Fibroblast of the conjunctiva (primary cell): ENCODE measurements around the gene CCRL2.
"Not testable (repeated sequence)": the region's sequence is repeated elsewhere in the genome, so short reads cannot be mapped to it uniquely, and the experiment has no call there.

ENCODE experiments used
- DNase-seq: peaks from one replicate; pipeline ENCODE4 v3.0.0-alpha.2; 2010; ENCODE audit warnings: low read depth

CCRL2 gene

DNA sequence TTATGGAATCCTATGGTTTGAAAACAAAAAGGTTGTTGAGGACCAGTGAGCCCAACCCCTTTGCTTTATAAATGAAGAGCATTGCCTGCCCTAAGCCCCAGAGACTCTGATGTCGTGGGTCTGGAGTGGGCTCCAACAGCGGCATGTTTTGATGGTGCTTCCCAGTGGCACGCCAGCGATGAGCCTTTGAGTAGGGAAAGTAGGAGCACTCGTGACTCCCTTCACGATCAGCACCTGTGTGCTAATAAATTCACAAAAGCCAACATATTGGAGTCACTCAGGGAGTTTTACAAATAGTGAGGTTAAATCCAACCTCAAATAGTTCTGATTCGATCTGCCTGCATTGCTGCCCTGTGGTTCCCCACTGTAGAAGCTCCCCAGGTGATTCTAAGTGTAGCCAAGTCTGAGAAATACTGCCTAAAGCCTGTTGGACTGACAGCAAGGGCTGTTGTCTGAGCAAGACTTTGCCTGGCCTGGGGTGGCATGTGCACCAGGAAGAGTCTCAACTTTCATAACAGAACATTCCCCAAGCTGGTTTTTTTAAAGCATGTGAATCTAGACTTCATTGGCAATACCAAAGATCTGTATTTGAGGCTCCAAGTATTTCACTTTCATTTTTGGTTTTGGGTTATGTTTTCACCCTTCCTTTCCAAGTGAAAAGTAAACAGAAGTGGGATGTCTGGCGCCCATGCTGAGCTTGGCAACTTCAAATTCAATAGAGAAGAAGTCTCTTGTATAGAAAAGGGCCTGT, 26.4 kb upstream of the CCRL2 start:
- no peak for DNase-seq

DNA sequence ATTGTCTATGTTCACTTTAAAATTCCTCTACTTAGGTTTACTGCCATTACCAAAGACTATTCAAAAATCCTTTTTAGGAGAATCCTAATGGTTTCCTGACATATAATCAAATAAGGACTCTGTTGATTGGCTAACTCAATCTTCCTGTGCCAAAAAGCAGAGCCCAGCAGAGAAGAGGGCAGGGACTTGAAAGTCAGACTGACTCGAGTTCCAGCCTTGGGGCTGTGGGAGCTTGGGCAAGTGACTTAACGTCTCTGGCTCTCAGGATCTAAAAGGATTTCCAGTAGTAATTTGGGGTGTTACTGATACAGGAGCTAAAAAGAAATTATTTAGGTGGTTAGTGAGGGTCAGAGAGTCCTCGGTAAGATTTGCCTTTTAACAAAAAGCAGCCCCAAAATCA, 25.4 kb upstream of the CCRL2 start:
- DNase-seq: no peak

DNA sequence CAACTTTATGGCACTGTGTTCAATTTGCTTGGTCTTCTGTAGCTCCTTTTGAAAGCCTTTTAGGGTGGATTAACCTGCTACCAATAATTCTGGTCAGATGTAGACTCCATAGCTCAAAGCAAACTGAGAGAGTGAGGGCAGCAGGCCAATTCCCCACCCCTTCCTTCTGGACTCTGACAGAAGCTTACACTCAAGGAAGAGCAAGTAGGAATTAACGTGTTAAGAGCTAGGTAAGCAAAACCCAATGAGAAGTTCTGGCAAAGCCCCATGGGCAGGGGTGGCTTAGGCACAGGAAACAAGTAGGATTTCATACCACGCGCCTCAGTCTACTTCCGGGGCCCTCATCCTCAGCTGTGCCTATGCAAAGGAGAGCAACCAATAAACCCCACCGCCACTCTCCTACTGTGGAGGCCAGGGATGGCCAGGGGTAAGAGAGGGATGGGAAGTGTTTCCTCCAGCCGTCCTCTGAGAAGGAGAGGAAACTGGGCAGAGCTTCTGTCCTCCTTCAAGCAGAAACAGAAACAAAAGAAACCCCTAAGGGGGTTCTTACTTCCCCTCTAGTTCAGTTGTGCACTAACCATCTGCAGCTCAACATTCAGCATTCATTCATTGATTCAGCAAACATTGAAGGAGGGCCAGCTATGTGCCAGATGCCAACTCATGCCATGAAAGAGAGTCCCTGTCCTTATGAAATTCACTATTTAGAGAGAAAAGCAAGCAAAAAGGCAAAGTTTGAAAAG, 23.7 kb upstream of the CCRL2 start:
- DNase-seq: no peak

DNA sequence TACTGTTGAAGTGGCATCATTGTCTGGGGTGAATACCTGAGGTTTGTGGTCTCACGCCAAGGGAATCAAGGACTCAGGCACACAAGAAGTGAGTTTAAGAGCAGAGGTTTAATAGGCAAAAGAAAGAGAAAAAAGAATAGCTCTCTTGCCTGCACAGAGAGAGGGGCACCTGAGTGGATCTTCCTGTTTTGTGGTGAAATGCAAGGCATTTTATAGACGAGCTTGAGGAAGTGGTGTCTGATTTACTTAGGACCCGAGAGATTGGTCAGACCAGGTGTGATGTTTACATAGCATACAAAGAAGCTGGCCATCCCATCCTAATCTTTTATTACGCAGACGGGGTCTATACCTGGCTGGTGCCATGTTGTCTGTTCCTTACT, 23.1 kb upstream of the CCRL2 start:
- DNase-seq: no peak

DNA sequence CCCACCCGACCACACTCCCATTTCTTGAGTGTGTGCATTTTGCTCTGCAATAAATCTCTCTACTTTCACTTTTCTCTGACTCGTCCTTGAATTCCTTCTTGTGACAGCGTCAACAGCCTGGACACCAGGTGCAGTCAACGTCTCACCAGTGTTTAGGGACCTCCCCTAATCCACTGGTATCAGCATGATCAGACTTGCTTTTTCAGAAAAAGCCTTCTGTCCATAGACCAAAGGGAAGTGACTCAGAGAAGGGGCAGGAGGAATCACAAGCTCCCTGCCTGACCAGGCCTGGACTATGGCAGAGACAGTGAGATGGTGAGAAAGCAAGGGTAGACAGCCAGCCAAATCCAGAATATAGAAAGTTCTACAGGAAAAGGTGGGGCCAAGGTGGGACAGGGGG, 20.9 kb upstream of the CCRL2 start:
- DNase-seq: no peak

DNA sequence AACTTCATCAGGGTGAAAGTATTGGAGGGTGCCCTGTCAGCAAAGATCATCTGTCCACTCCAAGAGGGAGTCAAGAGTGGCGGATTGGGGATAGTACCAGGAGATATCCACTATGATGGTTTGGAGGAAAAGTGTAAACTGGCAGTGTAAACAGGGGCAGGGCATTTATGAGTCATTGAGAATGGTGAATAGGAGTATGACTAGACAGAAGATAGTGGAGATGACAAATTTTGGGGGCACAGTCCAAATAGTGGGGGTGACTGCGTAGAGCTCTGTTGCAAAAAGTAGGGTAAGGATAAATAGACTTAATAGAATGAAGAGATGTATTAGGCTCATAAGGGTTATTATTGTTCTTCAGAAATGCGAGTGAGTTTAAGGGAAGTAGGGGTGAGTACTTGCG, 18.2 kb upstream of the CCRL2 start:
- DNase-seq: not testable (repeated sequence)

DNA sequence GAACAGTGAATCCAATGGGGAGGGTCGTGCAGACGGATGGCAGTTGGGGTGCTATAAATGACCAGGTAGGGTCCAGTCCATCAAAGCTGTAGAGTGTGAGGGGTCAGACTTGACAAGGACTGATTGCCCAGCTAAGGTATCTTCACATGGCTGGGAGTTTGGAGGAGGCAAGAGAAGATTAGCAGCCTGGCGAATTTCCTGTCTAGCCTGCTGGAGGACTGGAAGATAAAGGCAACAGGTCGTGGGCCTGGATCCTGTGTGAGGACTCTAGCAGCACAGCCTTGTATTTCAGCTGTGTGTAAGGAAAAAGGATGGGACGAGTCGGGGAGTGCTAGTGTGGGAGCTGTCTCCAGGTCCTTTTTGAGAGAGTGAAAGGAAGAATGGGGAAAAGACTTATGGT, 17.8 kb upstream of the CCRL2 start:
- no peak for DNase-seq

DNA sequence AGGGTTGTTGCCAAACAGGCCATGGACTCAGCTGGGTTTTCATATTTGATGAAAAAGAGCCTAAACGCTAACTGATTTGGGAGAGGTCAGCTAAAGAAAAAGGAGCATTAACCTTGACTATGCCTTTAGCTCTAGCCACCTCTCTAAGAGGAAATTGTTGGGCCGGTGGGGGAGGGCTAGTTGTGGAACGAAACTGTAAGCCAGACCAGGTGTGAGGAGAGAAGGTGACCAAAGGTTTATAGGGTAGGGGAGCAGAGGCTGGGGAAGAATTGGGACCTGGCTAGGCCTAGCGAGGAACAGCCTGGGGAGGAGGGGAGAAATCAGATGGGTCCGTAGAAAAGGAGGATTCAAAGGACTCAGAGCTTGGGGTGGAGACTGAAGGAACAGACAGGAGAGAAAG, 15.5 kb upstream of the CCRL2 start:
- DNase-seq: not testable (repeated sequence)

DNA sequence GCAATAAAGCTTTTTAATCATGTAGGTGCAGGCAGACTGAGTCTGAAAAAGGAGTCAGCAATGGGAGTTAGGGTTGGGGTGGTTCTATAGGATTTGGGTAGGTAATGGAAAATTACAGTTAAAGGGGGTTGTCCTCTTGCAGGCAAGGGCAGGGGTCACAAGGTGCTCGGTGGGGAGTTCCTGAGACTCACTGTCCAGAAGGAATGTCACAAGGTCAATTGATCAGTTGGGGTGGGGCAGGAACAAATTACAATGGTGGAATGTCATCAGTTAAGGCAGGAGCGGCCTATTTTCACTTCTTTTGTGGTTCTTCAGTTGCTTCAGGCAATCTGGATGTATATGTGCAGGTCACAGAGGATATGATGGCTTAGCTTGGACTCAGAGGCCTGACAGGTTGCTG, 14.0 kb upstream of the CCRL2 start:
- no peak for DNase-seq

DNA sequence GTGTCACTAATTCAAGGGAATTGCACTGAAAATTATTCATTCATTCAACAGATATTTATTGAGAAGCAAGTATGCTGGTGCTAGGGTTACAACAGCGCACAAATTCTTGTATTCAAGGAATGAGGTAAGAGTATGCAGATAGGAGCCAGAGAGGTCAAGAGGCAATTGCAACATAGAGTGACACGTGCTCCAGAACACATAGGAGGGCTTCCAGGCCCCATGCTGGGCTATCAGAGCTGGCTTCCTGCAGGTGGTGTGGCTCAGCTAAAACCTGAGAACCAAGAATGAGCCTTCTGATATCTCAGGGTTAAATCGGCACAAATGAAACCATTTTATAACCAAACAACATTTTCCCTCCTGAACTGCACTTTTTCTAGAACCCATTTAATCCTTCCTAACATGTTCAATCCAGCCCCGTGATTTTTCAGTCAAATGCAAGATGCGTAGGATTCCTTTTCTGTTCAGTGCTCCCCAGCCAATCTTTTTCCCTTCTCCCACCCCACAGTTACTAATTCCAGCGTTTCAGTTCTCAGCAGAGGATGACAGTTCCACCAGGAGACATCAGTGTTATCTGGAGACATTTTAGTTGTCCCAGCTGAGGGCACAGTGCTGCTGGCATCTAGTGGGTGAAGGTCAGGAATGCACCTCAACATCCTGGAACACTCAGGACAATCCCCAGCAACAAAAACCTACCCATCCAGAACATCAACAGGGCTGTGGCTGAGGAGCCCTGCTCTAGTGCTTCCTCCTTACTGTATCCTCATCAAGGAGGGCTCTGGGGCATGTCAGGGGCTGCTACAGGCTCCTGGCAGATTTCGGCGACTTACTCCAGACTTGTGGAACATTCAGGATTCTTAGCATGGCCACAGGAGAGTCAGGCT, 13.3 kb upstream of the CCRL2 start:
- no peak for DNase-seq

DNA sequence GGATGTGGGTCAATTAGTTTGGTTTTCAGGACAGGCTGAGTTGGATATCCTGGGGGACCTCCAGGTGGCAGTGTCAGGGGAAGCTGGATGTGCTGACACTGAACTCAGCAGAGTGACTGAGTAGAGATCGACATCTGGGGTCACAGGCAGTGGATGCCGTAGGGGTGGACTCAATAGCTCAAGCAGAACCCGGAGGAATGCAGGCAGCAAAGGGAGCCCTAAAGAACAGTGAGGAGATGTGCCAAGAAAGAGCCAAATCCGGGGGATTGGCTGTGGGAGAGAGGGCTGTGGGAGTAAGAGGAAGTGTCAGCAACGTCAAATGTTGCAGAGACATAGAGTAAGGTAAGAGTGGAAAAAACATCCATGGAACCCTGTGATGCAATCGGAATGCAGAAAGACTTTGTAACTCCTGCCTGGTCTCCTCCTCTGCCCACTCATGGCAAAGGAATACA, 11.8 kb upstream of the CCRL2 start:
- no peak for DNase-seq

DNA sequence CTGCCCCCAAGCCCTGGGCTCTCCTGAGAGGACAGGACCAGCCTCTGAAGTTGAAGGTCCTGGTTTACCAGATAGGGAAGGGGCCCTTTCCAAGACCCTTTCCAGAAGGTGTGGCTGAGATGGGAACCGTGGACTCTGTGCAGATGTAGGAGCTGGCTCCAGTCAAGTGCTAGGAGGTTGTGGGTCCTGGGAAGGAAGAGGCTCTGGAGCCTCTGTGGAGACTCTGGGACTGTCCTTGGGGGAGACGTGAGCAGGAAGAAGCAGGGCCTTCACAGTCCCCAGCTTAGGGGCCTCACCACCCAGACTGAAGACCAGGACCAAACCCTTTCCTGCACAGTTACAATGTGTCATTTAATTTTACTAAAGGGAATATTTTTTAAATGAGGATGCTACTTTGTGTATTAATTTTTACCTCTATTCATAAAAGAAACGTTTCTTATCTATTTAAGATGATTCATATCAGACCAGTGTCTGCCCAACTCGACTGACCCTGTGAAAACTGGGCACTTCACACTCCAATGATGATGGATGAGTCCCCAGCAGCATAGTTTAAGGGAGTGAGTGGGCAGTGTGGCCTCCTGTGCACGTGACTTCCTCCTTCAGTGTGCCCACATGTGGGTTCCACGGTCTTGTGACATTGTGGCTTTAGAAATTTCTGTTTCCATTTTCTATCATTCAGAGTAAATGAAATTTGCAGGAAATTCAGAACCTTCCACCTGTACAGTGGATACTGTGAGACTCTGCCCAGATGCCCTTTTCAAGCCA, 11.1 kb upstream of the CCRL2 start:
- DNase-seq: no peak

DNA sequence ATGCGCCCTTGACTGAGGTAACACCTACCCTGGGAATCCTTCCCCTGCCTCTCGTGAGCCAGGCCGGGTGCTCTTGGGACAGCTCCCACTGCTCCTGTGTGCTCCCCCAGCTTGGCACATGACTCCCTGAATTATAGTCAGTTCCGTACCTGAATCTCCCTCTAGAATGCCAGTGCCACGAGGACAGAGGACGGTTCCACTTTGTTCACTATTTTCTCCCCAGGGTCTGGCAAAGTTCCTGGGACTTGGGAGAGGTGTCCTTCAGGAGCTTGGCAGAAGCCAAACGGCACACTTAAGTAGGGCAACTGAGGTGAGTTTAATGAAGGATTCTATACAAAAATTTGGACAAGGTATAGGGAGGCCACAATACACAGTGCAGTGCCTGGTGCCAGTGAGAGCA, 9.9 kb upstream of the CCRL2 start:
- DNase-seq: no peak

DNA sequence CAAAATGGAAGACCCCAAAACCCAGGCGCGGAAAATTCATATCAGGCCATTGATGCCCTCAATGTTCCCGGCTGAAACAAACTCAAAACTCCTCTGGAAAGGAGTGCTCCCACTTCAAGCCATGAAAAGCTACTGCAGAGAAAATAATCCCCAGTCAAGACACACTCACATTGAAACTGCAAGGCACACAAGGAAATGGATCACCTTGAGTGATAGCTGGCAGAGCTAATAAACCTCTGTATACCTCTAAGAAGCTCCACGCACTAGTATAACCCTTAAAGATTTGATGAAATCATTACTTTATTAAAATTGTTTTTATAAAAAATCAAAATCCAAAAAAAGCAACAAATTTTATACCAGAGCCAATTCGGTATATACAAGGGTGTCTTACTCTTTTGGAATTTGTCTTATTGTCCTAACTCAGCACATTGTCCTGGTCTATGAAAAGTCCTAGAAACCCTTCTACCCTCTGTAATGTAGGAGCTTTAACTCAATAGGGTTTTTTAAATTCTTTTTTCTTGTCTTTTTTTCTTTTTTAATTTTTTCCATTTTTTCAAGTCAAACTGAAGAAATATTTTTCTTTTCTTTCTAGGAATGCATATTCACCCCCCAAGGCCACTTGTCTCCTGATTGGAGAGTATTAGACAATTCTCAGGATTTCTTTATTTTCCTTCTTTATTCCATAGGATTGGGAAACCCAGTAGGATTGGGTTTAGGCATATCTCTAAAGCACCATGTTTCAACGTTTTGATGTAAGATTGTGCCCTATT, 8.7 kb upstream of the CCRL2 start:
- no peak for DNase-seq

DNA sequence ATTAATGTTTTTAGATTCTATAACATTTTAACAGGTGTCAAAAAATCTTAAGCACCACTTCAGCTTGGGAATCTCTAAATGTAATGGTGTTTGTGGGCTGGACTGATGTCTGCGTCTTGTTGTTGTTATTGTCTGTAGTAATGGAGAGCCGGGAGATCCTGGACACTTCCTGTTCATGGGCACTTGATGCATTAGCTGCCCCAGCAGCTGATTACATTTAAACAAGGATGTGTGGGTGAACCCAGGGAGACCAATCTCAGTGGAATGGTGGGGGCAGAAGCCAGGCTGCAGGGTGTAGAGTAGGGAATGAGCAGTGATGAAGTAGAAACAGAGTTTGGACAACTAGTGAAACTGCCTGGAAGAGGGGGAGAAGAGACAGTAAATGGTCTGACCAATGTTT, 8.0 kb upstream of the CCRL2 start:
- no peak for DNase-seq

DNA sequence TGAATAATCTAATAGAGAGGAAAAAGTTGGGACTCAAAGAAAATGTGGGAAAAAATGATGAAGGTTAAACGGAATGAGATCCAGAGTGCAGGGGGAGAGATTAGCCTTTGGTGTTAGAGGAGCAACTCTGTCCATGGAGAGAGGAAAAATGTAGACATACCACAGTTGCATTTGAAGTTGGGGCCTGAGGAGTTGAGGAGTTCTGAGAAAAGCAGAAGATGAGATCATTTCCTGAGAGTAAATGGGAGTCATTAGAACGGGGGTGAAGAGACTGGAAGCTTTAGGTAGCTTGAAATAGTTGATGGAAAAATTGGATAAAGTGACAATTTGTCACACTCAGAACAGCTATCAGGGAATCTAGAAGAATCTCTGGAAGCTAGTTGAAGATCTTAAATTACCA, 7.5 kb upstream of the CCRL2 start:
- no peak for DNase-seq

DNA sequence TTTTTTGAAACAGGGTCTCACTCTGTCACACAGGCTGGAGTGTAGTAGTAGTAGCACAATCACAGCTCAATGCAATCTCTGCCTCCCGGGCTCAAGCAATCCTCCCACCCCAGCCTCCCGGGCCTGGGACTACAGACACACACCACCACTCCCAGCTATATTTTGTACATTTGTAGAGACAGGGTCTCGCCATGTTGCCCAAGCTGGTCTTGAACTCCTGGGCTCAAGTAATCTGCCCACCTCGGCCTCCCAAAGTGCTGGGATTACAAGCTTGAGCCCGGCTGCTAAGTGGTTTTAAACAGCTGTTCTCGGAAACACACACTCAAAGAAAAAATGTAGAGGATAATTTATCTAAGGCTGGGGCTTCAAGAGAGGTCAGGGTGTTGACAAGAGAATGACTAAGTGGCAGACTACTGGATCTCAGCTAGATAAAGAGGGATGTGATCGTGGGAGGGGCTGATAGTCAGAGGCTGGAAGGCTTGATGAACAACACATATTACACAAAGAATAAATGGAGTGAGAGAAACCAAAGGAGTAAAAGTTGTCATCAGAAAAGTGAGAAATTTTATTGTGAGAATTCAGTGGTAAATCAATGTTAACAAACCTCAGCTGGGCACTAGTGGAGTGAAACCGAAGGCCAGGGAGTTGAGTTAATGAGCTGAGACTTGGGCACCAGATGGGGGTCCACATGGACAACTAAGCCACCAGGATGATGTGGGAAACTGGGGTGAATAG, 6.9 kb upstream of the CCRL2 start:
- no peak for DNase-seq

DNA sequence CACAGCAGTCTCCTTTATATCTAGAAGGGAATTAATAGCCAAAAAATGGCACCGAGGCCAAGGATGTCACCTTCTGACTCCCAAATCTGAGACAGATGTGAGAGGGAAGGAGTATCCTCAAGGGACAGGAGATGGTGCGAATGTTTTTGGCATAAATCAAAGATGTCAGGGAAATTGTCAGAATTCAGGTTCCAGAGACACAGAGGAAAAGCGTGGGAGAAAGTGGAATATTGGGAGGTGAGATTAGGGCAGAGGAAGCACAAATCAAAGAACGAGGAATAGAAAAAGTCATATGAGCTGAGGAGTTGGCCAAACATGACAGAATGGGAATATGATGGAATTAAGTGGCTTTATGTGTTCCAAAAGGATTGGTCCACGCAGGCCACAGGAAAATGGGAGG, 6.2 kb upstream of the CCRL2 start:
- DNase-seq: no peak

DNA sequence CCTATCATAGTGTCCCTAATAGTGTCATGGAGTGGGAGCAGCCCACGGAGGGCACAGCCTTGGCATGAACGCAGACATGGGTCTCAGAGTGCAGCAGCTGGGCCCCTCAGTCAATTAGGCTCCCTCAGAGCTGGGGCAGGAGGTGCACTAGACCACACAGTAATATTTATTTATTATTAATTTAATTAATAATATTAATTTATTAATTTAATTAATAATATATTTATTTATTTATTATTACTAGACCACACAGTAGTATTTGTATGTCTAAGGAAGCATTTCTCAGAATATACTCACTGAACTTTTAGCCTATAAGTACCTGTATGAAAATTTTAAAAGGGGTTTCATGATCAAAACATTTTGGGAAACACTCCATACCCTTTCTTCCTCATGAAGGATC, 5.5 kb upstream of the CCRL2 start:
- no peak for DNase-seq

DNA sequence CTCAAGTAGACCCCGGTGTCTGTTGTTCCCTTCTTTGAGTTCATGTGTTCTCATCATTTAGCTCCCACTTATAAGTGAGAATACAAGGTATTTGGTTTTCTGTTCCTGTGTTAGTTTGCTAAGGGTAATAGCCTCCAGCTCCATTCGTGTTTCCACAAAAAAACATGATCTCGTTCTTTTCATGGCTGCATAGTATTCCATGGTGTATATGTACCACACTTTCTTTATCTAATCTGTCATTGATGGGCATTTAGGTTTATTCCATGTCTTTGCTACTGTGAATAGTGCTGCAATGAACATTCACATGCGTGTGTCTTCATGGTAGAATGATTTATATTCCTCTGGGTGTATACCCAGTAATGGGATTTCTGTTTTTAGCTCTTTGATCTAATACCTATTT, 4.2 kb upstream of the CCRL2 start:
- DNase-seq: not testable (repeated sequence)
